ENCODE measurements around the gene APOBEC3C.
"Not testable (repeated sequence)": the region's sequence is repeated elsewhere in the genome, so short reads cannot be mapped to it uniquely, and the experiment has no call there.

APOBEC3C gene

DNA sequence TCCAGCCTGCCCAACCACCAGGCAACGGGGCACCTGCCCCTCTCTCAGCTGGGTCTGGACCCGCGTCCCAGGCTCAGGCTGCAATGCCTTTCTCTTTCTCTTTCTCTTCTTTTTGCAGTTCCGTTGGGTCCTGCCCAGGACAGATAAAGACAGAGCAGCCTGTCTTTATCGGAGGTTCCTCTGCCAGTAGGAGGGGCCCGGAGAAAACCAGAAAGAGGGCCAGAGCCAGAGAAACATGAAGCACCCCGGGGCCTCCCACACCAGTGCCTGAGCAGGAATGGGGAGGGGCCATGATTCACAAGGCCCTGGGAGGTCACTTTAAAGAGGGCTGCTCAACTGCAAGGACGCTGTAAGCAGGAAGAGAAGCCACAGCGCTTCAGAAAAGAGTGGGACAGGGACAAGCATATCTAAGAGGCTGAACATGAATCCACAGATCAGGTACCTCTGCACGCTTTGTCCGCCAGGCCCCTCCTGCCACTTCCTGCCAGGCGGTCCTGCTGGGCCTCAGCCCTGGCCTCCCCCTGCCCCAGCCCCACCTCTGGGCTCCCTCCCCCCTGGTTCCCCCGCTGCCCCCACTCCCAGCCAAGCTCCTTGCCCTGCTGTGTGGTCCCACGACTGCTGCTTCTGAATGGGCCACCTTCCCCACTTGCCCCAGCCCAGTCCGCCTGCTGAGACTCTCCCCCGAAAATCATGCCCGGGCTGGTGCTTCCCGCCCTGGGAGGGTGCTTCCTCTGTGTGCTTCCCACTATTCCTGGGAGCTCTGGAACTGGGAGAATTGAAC is at the start of gene APOBEC3C:
APOBEC3C (plus strand) TSS at position 316 of the 781 bp plus-strand sequence; CDS start at position 422, 106 bp downstream.
- peak; percentile 71 to 75 for DNase-seq

- DNase-seq = no peak
Observed at GRCh38 chr22:38964306-38964705, 49.8 kb upstream of the APOBEC3C start.

GRCh38 chr22:38964989-38965388 is 49.1 kb upstream of the APOBEC3C start:
- DNase-seq = no peak

DNA sequence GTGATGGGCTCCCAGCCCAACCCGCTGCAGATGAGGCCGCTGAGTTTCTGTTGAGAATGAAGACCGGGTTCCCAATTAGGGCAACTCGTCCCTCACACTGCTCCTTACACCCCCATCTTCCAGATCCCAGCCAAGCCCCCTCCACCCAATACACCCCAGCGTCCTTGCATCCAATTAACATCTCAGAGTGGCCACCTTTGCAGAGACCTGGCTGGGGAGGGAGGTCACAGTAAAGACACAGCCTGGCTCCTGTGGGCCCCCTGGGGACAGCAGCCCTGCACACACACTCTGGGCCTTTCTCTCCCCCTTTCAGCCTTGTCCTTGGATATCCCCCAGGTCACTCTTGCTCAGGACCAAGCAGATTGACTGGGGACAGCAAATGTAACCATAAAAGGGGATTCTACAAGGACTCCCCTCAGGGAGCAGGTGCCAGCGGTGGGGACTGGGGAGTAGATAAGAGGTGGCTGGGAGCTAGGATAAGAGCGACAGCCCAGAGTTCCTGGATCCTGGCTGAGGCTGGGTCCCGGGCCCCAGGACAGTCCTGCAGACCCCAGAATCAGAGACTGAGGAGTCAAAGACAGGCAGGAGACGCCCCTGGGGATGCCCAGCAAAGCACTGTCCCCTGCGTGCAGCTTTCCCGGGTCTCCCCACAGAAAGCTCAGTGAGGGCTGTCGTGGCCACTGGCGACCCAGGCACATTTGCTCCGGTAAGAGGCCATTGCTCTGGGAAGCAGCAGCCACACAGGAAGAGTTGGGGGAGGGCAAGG is 48.3 kb upstream of the APOBEC3C start:
- no peak for DNase-seq

GRCh38 chr22:38966380-38966702 is 47.7 kb upstream of the APOBEC3C start:
- DNase-seq = no peak

DNA sequence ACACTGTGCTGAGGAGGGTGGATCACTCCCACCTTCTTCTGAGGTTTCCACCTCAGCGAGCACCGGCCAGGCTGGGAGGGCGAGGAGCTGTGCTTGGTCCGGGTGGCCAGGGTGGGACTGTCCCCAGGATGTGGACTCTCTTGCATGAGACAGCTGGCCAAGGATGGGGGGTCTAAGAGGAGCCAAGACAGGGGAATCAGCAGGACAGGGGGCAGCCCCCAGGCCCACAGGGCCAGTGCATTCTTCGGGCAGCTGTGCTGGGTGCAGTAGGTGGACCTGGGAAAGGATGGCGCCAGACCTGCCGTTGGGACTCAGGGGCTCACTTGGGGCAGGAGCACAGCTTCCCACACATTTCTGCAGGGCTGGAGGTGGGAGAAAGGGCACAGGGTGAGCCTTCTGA is 47.1 kb upstream of the APOBEC3C start:
- no peak for DNase-seq

DNA sequence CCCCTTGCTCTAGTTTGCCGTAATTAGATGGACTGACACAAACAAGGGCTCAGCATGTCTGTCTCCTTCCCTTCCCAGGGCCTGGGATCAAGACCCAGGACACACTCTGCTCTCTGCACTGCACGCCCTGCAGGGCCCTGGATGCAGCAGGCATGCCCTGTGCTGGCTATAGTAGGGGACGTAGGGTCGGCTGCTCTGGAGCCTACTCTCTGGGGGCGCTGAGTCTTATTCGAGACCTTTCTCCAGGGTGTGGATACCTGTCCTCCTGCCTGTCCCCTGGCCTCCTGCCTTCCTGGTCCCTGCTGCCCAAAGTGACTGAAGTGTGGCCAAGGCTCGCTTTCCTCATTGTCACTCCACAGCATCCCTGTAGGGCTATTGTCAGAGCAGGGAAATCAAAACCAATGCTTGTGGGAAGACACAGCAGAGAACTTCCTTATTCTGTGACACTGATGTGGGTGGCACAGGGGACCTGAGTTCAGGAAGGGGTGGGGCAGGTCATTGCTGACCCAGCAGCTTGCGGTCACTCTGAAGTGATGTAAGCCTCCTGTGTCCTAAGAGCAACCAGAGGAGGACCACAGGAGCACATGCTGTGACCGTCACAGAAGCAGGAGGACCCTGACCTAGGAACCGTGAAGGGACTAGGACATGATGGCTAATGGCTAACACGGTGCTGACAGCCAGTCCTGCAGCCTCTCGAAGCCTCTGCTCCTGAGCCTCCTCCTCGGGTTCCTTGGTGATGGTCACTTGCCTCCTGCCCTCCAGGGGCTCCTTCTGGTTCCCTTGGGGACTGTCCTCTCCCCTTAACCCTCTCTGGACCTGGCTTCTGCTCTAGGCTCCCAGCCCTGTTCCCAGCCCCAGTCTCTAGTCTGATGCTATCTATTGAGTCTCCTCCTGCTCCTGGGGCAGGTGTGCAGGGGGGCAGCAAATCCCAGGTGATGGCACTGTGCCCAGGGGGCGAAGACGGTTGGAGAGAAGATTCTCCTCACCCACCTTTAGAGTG is 46.3 kb upstream of the APOBEC3C start:
- no peak for DNase-seq

GRCh38 chr22:38968801-38969200 is 45.3 kb upstream of the APOBEC3C start:
- no peak for DNase-seq

GRCh38 chr22:38970551-38970950 is 43.5 kb upstream of the APOBEC3C start:
- no peak for DNase-seq

DNA sequence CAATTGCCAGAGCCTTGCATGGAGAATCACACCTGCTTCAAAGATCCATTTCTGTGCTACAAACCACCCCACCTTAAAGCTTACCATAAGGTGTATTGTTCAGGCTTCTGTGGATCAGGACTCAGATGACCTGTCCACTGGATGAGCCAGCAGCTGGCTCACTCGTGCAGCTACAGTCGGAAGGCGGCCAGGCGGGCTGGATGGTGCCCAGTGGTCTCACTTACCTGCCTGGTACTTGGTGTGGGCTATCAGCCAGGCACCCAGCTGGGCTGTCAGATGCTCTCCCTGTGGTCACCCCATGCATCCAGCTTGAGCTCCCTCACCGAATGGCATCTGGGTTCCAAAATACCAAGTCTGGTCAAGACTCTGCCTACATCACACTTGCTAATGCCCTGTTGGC is 42.9 kb upstream of the APOBEC3C start:
- DNase-seq = no peak

DNA sequence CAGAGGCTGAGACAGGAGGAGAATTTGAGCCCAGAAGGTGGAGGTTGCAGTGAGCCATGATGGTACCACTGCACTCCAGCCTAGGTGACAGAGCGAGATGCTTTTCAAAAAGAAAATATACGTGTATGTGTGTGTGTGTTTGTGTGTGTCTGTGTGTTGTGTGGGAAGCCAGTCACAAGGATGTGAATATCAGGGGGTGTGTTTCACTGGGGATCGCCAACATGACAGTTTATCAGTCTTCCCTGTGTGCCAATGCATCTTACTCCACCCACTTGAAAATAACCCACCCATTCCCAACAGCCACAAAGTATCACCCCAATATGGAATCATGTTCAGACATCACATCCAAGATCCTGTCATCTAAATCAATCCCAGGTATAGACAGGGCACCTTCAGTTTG is 42.3 kb upstream of the APOBEC3C start:
- DNase-seq = no peak

DNA sequence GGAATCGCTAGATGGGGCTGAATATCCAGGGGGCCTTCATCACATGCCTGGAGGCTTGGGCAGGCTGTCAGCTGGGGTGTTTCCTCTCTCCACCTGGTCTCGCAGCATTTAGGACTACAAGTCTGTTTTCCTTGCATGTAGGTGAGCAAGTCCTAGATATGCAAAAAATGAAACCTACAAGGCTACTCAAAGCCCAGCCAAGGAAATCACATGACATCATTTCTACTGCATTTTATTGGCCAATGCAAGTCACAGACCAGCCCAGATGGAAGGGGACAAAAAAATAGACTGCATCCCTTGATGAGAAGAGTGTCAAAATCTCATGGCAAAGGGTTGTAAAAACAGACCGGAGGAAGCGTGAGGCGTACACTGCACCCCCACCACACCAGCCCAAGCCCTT is 41.5 kb upstream of the APOBEC3C start:
- DNase-seq = no peak

DNA sequence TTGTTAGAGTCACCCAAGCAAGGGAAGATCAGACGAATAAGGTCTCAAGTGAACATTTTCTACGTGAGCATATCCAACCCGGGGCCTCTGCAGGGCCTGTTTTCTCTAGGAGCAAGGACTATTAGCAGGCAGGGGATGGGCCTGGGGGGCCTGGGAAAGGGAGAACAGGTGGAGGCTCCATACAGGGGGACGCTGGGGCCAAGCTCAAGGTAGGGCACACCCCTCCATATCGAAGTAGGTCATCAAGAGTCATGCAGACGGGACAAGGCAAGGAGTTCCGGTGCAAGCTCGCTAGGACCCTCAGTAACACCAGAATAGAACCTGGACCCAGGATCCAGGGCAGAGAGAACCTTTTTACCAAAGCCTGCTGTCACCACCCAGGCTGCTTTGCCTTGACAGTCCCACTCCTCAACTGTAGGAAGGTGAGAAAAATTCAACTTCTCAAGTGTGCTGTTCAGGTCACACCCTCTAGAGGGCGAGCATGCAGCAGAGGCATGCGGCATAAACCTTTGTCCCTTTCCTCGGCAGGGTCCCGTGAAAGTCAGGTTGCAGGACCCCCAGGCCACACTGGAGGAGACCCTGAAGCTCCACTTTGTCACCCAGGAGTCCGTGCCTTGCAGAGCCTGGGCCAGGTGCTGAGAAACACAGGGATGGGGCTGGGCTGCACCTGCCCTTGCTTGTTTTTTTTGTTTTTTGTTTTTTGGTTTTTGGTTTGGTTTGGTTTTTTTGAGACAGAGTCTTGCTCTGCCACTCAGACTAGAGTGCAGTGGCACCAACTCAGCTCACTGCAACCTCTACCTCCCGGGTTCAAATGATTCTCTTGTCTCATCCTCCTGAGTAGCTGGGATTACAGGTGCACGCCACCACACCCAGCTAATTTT is 40.5 kb upstream of the APOBEC3C start:
- DNase-seq = peak; percentile 27 to 67

GRCh38 chr22:38974170-38974825 is 39.8 kb upstream of the APOBEC3C start:
- DNase-seq = no peak

- DNase-seq = no peak
Observed at GRCh38 chr22:38974826-38975175, 39.3 kb upstream of the APOBEC3C start.

DNA sequence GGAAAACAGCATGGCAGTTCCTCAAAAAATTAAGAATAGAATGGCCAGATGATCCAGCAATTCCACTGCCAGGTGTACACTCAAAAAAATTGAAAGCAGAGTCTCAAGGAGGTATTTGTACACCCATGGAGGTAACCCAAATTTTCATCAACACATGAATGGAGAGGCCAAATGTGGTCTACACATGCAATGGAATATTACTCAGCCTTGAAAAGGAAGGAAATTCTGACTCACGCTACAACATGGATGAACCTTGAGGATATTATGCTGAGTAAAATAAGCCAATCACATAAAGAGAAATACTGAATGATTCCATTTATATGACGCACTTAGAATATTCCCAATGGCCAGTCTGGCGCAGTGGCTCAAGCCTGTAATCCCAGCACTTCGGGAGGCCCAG is 36.8 kb upstream of the APOBEC3C start:
- DNase-seq = not testable (repeated sequence)

DNA sequence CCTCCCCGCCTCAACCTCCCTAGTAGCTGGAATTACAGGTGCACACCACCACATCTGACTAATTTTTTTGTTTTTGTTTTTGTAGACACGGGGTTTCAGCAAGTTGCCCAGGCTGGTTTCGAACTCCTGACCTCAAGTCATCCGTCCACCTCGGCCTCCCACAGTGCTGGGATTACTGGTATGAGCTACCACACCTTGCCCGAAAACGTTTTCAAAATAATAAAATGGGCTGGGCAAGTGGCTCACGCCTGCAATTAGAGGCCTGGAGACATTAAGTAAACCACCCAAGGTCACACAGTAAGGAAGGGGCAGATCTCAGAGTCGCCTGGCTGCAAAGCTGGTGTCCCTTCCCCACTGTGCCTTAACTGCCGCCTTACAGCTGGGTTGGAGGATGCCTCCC is 33.5 kb upstream of the APOBEC3C start:
- not testable (repeated sequence) for DNase-seq

- DNase-seq = no peak
Observed at GRCh38 chr22:38981005-38981991, 32.8 kb upstream of the APOBEC3C start.

- DNase-seq = peak; percentile 42 to 56
Observed at GRCh38 chr22:38981992-38982927, 31.8 kb upstream of the APOBEC3C start, which contains the start of gene APOBEC3B. TSS of gene APOBEC3B (plus strand) at chr22:38982347. CDS start at chr22:38982454, 107 bp downstream.

Measured in activated CD4-positive, alpha-beta T cell treated with anti-CD3 and anti-CD28 coated beads for 4 hours (primary cell).